GM13977 (cell line): Measurements from ENCODE around the gene ECSCR.
"Not testable (repeated sequence)": the region's sequence is repeated elsewhere in the genome, so short reads cannot be mapped to it uniquely, and the experiment has no call there.

Source experiments
- DNase-seq: peaks from one replicate; pipeline ENCODE4 v3.0.0; 2012; ENCODE audit warnings: low spot score
- in situ Hi-C: fragments of 300-500 bp; cut with MboI; formaldehyde crosslinking; loops from one replicate; pipeline ENCODE4 v1.12.0; 2022; ENCODE audit warnings: low sequenced_read_pairs, low pct_unique_long_range_greater_than_20kb, mixed read lengths, inconsistent platforms; ENCODE audit not compliant: unreplicated experiment
- TF ChIP-seq, protein P1 (sequence below): IDR thresholded peaks from 2 replicates; pipeline ENCODE4 v1.5.1; 2012; ENCODE audit warnings: mild to moderate bottlenecking, control low read depth; ENCODE audit not compliant: insufficient read depth; ENCODE audit errors: extremely low read depth, missing control alignments

The ECSCR gene

GRCh38 chr5:139462586-139463276, at the start of gene ECSCR:
ECSCR (minus strand) TSS chr5:139462743; CDS start chr5:139462670, 73 bp downstream.
- TF ChIP-seq, protein P1, sequence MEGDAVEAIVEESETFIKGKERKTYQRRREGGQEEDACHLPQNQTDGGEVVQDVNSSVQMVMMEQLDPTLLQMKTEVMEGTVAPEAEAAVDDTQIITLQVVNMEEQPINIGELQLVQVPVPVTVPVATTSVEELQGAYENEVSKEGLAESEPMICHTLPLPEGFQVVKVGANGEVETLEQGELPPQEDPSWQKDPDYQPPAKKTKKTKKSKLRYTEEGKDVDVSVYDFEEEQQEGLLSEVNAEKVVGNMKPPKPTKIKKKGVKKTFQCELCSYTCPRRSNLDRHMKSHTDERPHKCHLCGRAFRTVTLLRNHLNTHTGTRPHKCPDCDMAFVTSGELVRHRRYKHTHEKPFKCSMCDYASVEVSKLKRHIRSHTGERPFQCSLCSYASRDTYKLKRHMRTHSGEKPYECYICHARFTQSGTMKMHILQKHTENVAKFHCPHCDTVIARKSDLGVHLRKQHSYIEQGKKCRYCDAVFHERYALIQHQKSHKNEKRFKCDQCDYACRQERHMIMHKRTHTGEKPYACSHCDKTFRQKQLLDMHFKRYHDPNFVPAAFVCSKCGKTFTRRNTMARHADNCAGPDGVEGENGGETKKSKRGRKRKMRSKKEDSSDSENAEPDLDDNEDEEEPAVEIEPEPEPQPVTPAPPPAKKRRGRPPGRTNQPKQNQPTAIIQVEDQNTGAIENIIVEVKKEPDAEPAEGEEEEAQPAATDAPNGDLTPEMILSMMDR, result no peak
- in situ Hi-C loops, result no loop called here
- no peak for DNase-seq

- in situ Hi-C loops, DNase-seq: not testable (repeated sequence)
Observed at GRCh38 chr5:139504722-139505121, 42.2 kb upstream of the ECSCR start.

GRCh38 chr5:139503879-139504278, 41.3 kb upstream of the ECSCR start:
- in situ Hi-C loops, DNase-seq: not testable (repeated sequence)

- in situ Hi-C loops, result not testable (repeated sequence)
Observed at GRCh38 chr5:139503036-139503817, 40.7 kb upstream of the ECSCR start.

DNA sequence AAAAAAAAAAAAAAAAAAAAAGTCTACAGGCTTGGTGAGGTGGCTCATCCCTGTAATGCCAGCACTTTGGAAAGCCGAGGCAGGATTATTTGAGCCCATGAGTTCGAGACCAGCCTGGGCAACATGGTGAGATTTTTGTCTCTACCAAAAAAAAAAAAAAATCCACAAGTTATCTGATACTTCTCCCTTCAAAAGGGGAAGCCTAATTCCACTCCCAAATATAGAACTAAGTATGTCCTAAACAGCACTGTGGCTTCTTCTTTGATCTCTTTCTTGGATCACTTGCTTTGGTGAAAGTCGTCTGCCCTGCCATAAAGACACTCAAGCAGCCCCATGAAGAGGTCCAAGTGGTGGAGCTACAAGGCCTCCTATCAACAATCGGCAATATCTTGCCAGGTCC, 38.8 kb upstream of the ECSCR start:
- no peak for DNase-seq
- in situ Hi-C loops, result no loop called here
- TF ChIP-seq, protein P1, result no peak

More at GRCh38 chr5:139503036-139503817, 40.7 kb upstream of the ECSCR start:
- not testable (repeated sequence) for DNase-seq

DNA sequence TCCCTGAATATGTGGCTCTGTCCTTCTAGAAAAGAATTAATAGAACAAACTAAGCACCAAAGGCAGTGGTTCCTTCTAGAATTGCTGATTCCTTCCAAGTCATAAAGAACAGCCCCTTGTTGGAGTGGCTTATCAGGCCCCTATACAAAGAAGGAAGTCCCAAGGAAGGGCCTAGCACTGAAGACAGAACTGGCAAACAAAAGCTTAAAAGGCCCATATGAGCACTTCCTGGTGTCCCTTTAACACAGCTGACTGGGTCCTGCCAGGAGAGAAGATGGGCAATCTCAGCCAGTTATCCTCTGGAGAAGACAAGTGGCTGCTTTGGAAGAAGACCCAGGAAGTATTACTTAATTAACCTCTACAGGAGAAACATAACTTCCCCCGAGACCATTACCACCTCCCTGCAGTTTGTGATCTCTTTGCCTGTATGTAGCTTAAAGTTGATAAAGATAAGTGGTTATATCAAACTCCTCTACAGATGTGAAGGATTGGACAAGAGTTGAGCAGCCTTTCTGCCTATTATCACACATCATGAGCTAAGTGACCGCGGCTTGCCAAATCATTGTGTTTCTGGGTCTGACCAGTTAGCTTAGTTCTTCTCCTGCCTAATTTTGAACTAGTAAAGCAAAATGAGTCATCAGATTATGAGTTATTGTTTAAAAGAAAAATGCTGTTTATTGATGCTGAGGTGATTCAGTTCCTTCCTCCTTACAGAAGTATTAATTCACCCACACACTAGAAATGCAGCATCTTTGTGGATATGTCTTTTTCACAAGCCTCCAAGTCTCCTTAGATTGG, 33.3 kb upstream of the ECSCR start:
- in situ Hi-C loops, result no loop called here
- DNase-seq, result no peak

DNA sequence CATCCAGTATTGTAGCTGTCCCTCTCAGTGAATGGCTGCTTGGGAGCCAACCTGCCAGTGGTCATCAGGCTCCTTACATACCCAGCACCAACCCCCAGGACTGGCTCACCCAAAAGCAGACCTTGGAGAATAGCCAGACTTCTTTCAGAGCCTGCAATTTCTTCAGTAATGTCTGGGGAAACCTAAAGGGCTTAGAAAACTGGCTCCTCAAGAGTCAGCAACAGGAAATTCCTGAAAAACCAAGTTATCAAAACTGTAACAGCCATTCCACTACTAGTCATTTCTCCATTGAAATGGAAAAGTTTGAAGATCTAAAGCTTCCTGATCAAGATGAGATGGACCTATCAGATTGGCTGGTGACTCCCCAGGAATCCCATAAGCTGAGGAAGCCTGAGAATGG, 32.3 kb upstream of the ECSCR start:
- DNase-seq, result no peak
- TF ChIP-seq, protein P1, result no peak

More for the DNA sequence above, 33.3 kb upstream of the ECSCR start:
- TF ChIP-seq, protein P1, result no peak

GRCh38 chr5:139494256-139494655, 31.7 kb upstream of the ECSCR start:
- TF ChIP-seq, protein P1, result no peak
- DNase-seq, result no peak
- in situ Hi-C loops, result no loop called here

More for the DNA sequence above, 32.3 kb upstream of the ECSCR start:
- in situ Hi-C loops, result no loop called here
